ENCODE results near the gene ZIC2.

Gene ZIC2

GRCh38 chr13:99969919-99970650 lies 11.5 kb upstream of the ZIC2 start:
- Histone ChIP-seq H3K4me2 (ENCODE audit: low read length) (peak overlapping the region; percentile 86), H3K27ac (ENCODE audit: low read length) (no peak overlapping the region), H3K79me2 (ENCODE audit: low read length) (no peaks in the 10 kb centered on the region), H4K20me1 (ENCODE audit: insufficient read depth, low read length) (no peaks in the 10 kb centered on the region), H3K27me3 (ENCODE audit: low read depth, low read length) (no peaks in the 10 kb centered on the region), H3K9ac (ENCODE audit: low read length) (peak overlapping the region; percentile 49), H2AFZ (ENCODE audit: low read depth, low read length) (peak overlapping the region; percentile 82; the same call in 1 of the 2 replicates), H3K36me3 (replicated peaks; ENCODE audit: low read depth, low read length) (no peaks in the 10 kb centered on the region), H3K4me1 (ENCODE audit: low read length) (peaks cover 6% of the 10 kb centered on the region; the same call in 1 of the 2 replicates), H3K4me3 (ENCODE audit: low read length) (peak overlapping the region; percentile 88), H3K9me3 (ENCODE audit: insufficient read depth, low read length) (no peaks in the 10 kb centered on the region)
- TF ChIP-seq CTCF (IDR thresholded peaks at IDR 0.05; ENCODE audit: low read depth, low read length) (0 out of 2 replicates have a peak, but pooled peaks have one; percentile 6), EZH2phosphoT487 (IDR thresholded peaks at IDR 0.05; ENCODE audit: low read depth) (no peak)

GRCh38 chr13:99970651-99971575 lies 10.7 kb upstream of the ZIC2 start:
- Histone ChIP-seq H3K4me3 (ENCODE audit: low read length) (peak overlapping the region; percentile 88), H3K4me2 (ENCODE audit: low read length) (peak overlapping the region; percentile 86), H3K9ac (ENCODE audit: low read length) (peak overlapping the region; percentile 49), H4K20me1 (ENCODE audit: insufficient read depth, low read length) (no peaks in the 10 kb centered on the region), H3K9me3 (ENCODE audit: insufficient read depth, low read length) (no peaks in the 10 kb centered on the region), H3K27me3 (ENCODE audit: low read depth, low read length) (no peaks in the 10 kb centered on the region), H3K36me3 (replicated peaks; ENCODE audit: low read depth, low read length) (no peaks in the 10 kb centered on the region), H3K79me2 (ENCODE audit: low read length) (no peaks in the 10 kb centered on the region), H2AFZ (ENCODE audit: low read depth, low read length) (peak overlapping the region; percentile 82; the same call in 1 of the 2 replicates), H3K4me1 (ENCODE audit: low read length) (peaks cover 6% of the 10 kb centered on the region; the same call in 1 of the 2 replicates), H3K27ac (ENCODE audit: low read length) (no peak overlapping the region)
- TF ChIP-seq EZH2phosphoT487 (IDR thresholded peaks at IDR 0.05; ENCODE audit: low read depth) = no peak
- no peak for TF ChIP-seq CTCF (IDR thresholded peaks at IDR 0.05; ENCODE audit: low read depth, low read length)

DNA sequence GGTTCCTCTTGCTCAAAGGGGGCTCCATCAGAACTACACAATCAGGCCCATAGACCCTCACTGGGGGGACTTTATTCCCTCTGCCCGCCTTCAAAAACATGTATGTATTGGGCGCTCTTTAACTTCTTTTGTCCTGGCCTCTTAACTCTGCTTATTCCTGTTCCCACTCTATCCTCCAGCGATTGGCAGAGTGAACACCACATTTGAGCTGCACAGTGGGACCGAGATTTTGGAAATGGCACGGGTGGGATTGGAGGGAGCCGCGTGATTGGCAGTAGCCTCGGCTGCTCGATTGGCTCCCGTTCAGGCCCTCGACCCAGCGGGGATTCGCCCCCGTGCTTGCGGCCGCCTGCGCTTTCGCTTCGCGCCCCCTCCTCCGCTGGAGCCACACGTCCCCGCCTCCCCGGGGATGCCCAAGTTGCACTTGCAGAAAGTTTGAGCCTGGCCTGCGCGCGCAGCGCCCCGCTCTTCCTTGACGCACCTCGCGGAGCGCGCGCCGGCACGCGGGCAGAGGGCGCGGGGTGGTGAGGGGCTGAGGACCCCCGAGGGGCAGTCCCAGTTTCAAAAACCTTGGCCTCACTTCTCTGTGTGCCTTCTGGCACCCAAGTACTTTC lies 9.9 kb upstream of the ZIC2 start, which contains the start of gene ZIC5:
Gene ZIC5, minus strand, starts transcription at position 192 of the 614 bp plus-strand sequence. Its CDS starts 164 bp downstream, at position 28.
- Histone ChIP-seq H3K27ac (ENCODE audit: low read length) (no peak within 1 kb of the TSS), H3K9ac (ENCODE audit: low read length) (peak within 1 kb of the TSS; percentile 49), H3K36me3 (replicated peaks; ENCODE audit: low read depth, low read length) (no peaks in the 10 kb centered on the region), H3K27me3 (ENCODE audit: low read depth, low read length) (no peaks in the 10 kb centered on the region), H3K4me2 (ENCODE audit: low read length) (peak within 1 kb of the TSS; percentile 86), H3K79me2 (ENCODE audit: low read length) (no peaks in the 10 kb centered on the region), H3K4me1 (ENCODE audit: low read length) (peaks cover 6% of the 10 kb centered on the region; the same call in 1 of the 2 replicates), H2AFZ (ENCODE audit: low read depth, low read length) (peak within 1 kb of the TSS; percentile 82; the same call in 1 of the 2 replicates), H4K20me1 (ENCODE audit: insufficient read depth, low read length) (no peaks in the 10 kb centered on the region), H3K4me3 (ENCODE audit: low read length) (peak within 1 kb of the TSS; percentile 88), H3K9me3 (ENCODE audit: insufficient read depth, low read length) (no peaks in the 10 kb centered on the region)
- no peak for TF ChIP-seq CTCF (IDR thresholded peaks at IDR 0.05; ENCODE audit: low read depth, low read length)
- no peak for TF ChIP-seq EZH2phosphoT487 (IDR thresholded peaks at IDR 0.05; ENCODE audit: low read depth)

Measured in OCI-LY3 (cell line).